Peyer's patch (tissue), 4 donors: Measurements from ENCODE around the gene ZC4H2. TPM values are rescaled to one million over a fixed set of nuclear protein-coding genes. Genes with fewer than 3 reads are reported as not detected.

Source experiments
- DNase-seq, 3 donors: peaks; one replicate each; pipeline ENCODE4 v3.0.0-alpha.2; 2017 to 2019
- H3K27ac ChIP-seq, 4 donors: fragments of 200-600 bp; sonication (generic); one replicate each; pipeline ENCODE4 v1.5.1; 2016 to 2019
- H3K27me3 ChIP-seq, 2 donors: fragments of 200-600 bp; sonication (generic); one replicate each; pipeline ENCODE4 v1.5.1; 2019
- H3K36me3 ChIP-seq, 3 donors: fragments of 200-600 bp; sonication (generic); one replicate each; pipeline ENCODE4 v1.5.1; 2016 to 2019
- H3K4me1 ChIP-seq, 4 donors: fragments of 200-600 bp; sonication (generic); one replicate each; pipeline ENCODE4 v1.5.1; 2016 to 2019
- H3K4me3 ChIP-seq, 4 donors: fragments of 200-600 bp; sonication (generic); 1 replicate in 3 of 4; 2 replicates in 1 of 4; pipeline ENCODE4 v1.5.1; 2016 to 2019; ENCODE audit warnings: mild to moderate bottlenecking in 1 of 4
- H3K9me3 ChIP-seq, 4 donors: fragments of 200-600 bp; sonication (generic); one replicate each; pipeline ENCODE4 v1.5.1; 2016 to 2019; ENCODE audit warnings: mild to moderate bottlenecking in 1 of 4
- POLR2A ChIP-seq, 2 donors: fragments of 450-650 bp; IDR thresholded peaks; one replicate each; pipeline ENCODE4 v1.5.1; 2017; ENCODE audit warnings: antibody characterized with exemption in 2 of 2, mild to moderate bottlenecking in 2 of 2, moderate library complexity in 2 of 2
- total RNA-seq, 4 donors: library from RNA; depleted of rRNA; stranded (reverse); fragments of >200 nt; gene quantifications; one replicate each; pipeline ENCODE4 v1.1.0, GENCODE V29; 2016
- TF ChIP-seq, protein P1 (sequence below), 6 experiments: fragments of 450-650 bp in 4 of 6; fragments of 200-600 bp in 2 of 6; sonication (generic) in 1 of 6; IDR thresholded peaks; one replicate each; pipeline ENCODE4 v1.5.1; 2017 to 2019; ENCODE audit warnings: antibody characterized with exemption in 6 of 6, mild to moderate bottlenecking in 3 of 6, moderate library complexity in 1 of 6

The ZC4H2 gene
- total RNA-seq, 4 donors from 2014 or later, result 6.7 to 24.8 (median 11.4) TPM

DNA sequence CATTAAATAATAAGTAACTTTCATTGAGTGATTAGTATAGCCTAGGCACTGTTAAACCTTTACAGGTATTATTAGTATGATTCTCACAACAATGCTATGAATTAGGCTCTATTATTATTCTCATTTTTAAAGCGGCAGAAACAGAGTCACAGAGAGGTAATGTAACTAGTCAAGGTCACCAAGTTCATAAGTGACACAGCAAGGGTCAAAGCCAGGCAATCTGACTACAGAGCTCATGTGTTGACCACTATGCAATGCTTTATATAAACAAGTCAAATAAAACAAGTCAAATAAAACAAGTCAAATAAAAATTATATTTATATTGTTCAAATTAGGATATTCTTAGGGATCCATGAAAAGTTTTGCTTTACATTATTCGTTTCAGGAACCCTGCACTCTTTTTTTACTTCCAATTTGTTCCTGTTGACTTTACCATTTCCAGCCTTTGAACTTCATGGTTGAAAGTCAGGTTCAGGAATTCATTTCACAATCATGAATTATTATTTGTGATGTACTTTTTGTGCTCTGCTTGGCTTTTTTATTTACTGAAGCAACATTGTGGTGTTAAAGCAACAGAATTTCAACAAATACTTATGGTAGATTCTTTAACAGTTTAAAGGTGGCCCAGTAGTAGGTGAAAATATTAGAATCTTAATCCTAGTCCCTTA lies 18.0 kb upstream of the ZC4H2 start:
- no peaks in the 10 kb centered on the region for H3K9me3 ChIP-seq
- H3K27me3 ChIP-seq, result no peaks in the 10 kb centered on the region
- H3K4me1 ChIP-seq, result no peaks in the 10 kb centered on the region
- no peak overlapping the region for H3K27ac ChIP-seq
- TF ChIP-seq POLR2A (IDR thresholded peaks at IDR 0.05), result no peak
- H3K36me3 ChIP-seq, result no peaks in the 10 kb centered on the region
- no peak for DNase-seq
- no peak overlapping the region for H3K4me3 ChIP-seq

- Histone ChIP-seq H3K4me1 (no peaks in the 10 kb centered on the region), H3K9me3 (no peaks in the 10 kb centered on the region), H3K4me3 (no peak overlapping the region), H3K27me3 (no peaks in the 10 kb centered on the region), H3K27ac (no peak overlapping the region), H3K36me3 (no peaks in the 10 kb centered on the region)
- TF ChIP-seq, protein P1, sequence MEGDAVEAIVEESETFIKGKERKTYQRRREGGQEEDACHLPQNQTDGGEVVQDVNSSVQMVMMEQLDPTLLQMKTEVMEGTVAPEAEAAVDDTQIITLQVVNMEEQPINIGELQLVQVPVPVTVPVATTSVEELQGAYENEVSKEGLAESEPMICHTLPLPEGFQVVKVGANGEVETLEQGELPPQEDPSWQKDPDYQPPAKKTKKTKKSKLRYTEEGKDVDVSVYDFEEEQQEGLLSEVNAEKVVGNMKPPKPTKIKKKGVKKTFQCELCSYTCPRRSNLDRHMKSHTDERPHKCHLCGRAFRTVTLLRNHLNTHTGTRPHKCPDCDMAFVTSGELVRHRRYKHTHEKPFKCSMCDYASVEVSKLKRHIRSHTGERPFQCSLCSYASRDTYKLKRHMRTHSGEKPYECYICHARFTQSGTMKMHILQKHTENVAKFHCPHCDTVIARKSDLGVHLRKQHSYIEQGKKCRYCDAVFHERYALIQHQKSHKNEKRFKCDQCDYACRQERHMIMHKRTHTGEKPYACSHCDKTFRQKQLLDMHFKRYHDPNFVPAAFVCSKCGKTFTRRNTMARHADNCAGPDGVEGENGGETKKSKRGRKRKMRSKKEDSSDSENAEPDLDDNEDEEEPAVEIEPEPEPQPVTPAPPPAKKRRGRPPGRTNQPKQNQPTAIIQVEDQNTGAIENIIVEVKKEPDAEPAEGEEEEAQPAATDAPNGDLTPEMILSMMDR (IDR thresholded peaks at IDR 0.05), result no peak
- no peak for TF ChIP-seq POLR2A (IDR thresholded peaks at IDR 0.05)
- no peak for DNase-seq
Observed at GRCh38 chrX:64977830-64978229, 1.6 kb upstream of the ZC4H2 start.

DNA sequence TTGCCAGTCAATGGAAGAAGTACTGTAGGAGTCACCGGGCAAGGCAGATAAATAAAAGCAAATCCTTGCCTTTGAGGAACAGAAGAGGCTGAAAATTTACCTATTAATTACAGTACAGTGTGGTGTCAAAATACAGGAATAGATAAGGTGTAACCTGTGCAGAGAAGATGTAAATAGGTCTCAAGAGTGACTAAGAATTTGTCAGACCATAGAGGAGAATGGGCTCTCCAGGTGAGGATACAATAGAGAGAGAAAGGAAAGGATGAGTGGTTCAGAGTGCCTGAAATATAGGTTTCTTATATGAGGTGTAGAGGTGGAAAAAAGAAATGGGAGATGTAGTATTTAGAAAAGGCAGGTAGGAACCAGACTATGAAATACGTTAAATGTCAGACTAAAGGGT lies 801 bp upstream of the ZC4H2 start:
- TF ChIP-seq POLR2A (IDR thresholded peaks at IDR 0.05), result no peak
- TF ChIP-seq, protein P1 (IDR thresholded peaks at IDR 0.05), result no peak
- Histone ChIP-seq H3K4me1 (no peaks in the 10 kb centered on the region), H3K4me3 (no peak overlapping the region), H3K9me3 (no peaks in the 10 kb centered on the region), H3K36me3 (no peaks in the 10 kb centered on the region), H3K27ac (no peak overlapping the region), H3K27me3 (no peaks in the 10 kb centered on the region)
- DNase-seq, result no peak

DNA sequence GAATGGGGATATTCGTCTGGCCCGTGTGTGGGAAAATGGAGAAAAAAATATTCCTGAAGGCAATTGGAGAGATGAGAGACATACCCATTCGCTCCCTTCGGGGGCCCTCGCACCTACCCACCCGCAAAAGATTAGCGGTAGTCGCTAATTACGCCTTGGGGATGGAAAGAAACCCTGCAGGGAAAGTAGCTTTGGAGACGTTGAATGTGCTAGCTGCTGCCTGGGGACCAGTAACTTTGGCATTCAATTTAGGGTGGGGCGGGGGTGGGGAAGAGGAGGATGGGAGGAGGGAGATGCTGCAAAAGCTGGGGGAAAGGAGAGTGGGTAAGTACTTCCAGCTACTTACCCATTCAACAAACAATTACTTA lies 407 bp upstream of the ZC4H2 start:
- TF ChIP-seq POLR2A (IDR thresholded peaks at IDR 0.05), result no peak
- TF ChIP-seq, protein P1 (IDR thresholded peaks at IDR 0.05), result no peak
- H3K27ac ChIP-seq, result no peak overlapping the region
- no peak for DNase-seq
- H3K27me3 ChIP-seq, result no peaks in the 10 kb centered on the region
- no peaks in the 10 kb centered on the region for H3K4me1 ChIP-seq
- H3K4me3 ChIP-seq, result peak overlapping the region; percentile 45 to 63 (median 48)
- no peaks in the 10 kb centered on the region for H3K9me3 ChIP-seq
- no peaks in the 10 kb centered on the region for H3K36me3 ChIP-seq

DNA sequence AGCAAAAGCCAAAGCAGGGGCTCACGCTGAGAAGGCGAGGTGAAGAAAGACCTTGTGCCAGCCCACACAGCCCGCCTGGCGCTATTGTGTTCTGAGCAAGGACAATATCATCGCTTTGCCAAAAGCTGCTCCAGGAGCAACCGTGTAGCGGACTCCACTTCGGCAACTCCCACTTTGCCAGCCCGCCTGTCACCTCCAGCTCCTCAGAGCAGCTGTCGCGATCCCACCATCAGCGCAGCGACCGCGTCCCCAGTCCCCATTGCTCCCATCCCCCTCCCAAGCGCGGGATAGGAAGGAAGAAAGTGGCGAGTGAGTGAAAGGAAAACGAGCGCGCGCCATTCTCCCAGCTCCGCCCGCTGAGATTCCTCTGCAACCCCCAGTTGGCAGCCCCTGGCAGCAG lies 759 bp downstream of the ZC4H2 start:
- Histone ChIP-seq H3K9me3 (no peaks in the 10 kb centered on the region), H3K4me3 (peak overlapping the region; percentile 45 to 63 (median 48)), H3K27ac (peak overlapping the region in 2 of 4 donors; percentile 28 to 31), H3K4me1 (no peaks in the 10 kb centered on the region), H3K36me3 (no peaks in the 10 kb centered on the region), H3K27me3 (no peaks in the 10 kb centered on the region)
- TF ChIP-seq, protein P1 (IDR thresholded peaks at IDR 0.05), result no peak
- TF ChIP-seq POLR2A (IDR thresholded peaks at IDR 0.05), result no peak
- peak; percentile 24 to 55 (median 51) for DNase-seq

DNA sequence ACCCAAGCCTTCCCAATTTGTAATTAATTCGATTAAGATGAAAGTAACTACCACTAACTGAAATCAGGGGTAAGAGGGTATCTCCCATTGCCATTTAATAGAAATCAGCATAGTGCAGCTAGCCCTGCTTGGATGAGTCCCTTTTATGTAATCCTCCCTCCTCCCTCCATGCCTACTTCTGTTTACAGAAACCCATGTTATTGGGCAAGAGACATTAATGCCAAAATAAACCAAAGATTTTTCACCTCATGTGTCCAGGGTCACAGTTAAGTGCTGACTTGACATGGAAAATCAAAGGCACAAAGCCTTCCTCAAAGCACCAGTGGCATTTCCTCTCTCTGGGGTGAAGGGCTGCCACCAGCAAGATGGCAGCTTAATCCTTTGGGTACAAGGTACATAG lies 50.8 kb downstream of the ZC4H2 start:
- H3K4me1 ChIP-seq, result no peaks in the 10 kb centered on the region
- H3K36me3 ChIP-seq, result no peaks in the 10 kb centered on the region
- H3K9me3 ChIP-seq, result no peaks in the 10 kb centered on the region
- no peak overlapping the region for H3K4me3 ChIP-seq
- no peak for DNase-seq
- no peak overlapping the region for H3K27ac ChIP-seq
- no peaks in the 10 kb centered on the region for H3K27me3 ChIP-seq
- TF ChIP-seq, protein P1 (IDR thresholded peaks at IDR 0.05), result no peak
- no peak for TF ChIP-seq POLR2A (IDR thresholded peaks at IDR 0.05)
